ENCODE measurements around the gene IZUMO3.
A peak's percentile ranks its signal among the peaks of the same experiment; 100 is the strongest.
"Not testable (repeated sequence)": the region's sequence is repeated elsewhere in the genome, so short reads cannot be mapped to it uniquely, and the experiment has no call there.

Gene IZUMO3

GRCh38 chr9:24545847-24546522, at the start of gene IZUMO3:
Gene IZUMO3, minus strand, starts transcription at chr9:24545897. Its CDS starts 248 bp downstream, at chr9:24545649.
- DNase-seq (ENCODE audit: low read depth): no peak

- DNase-seq (ENCODE audit: low read depth): no peak
These were observed 48.6 kb upstream of the IZUMO3 start for GRCh38 chr9:24594234-24594850.

GRCh38 chr9:24590432-24590831, 44.7 kb upstream of the IZUMO3 start:
- no peak for DNase-seq (ENCODE audit: low read depth)

- no peak for DNase-seq (ENCODE audit: low read depth)
These were observed 42.2 kb upstream of the IZUMO3 start for GRCh38 chr9:24587883-24588282.

- no peak for DNase-seq (ENCODE audit: low read depth)
These were observed 36.7 kb upstream of the IZUMO3 start for GRCh38 chr9:24582146-24583126.

GRCh38 chr9:24580005-24580404, 34.3 kb upstream of the IZUMO3 start:
- not testable (repeated sequence) for DNase-seq (ENCODE audit: low read depth)

- no peak for DNase-seq (ENCODE audit: low read depth)
These were observed 26.7 kb upstream of the IZUMO3 start for GRCh38 chr9:24572406-24572805.

- DNase-seq (ENCODE audit: low read depth): no peak
These were observed 16.3 kb upstream of the IZUMO3 start for GRCh38 chr9:24561957-24562356.

GRCh38 chr9:24553183-24553552, 7.5 kb upstream of the IZUMO3 start:
- no peak for DNase-seq (ENCODE audit: low read depth)

GRCh38 chr9:24552526-24553182, 7.0 kb upstream of the IZUMO3 start:
- no peak for DNase-seq (ENCODE audit: low read depth)

- no peak for DNase-seq (ENCODE audit: low read depth)
These were observed 412 bp downstream of the IZUMO3 start for GRCh38 chr9:24545285-24545684.

GRCh38 chr9:24518545-24518944, 27.2 kb downstream of the IZUMO3 start:
- DNase-seq (ENCODE audit: low read depth): no peak

GRCh38 chr9:24516463-24516862, 29.2 kb downstream of the IZUMO3 start:
- DNase-seq (ENCODE audit: low read depth): peak; percentile 32

- no peak for DNase-seq (ENCODE audit: low read depth)
These were observed 35.8 kb downstream of the IZUMO3 start for GRCh38 chr9:24509850-24510249.

- DNase-seq (ENCODE audit: low read depth): no peak
These were observed 41.2 kb downstream of the IZUMO3 start for GRCh38 chr9:24504521-24504920.

GRCh38 chr9:24502206-24502937, 43.3 kb downstream of the IZUMO3 start:
- no peak for DNase-seq (ENCODE audit: low read depth)

- DNase-seq (ENCODE audit: low read depth): no peak
These were observed 44.9 kb downstream of the IZUMO3 start for GRCh38 chr9:24500761-24501160.

GRCh38 chr9:24498632-24499031, 47.1 kb downstream of the IZUMO3 start:
- DNase-seq (ENCODE audit: low read depth): no peak

GRCh38 chr9:24497671-24498070, 48.0 kb downstream of the IZUMO3 start:
- DNase-seq (ENCODE audit: low read depth): no peak
